Lower leg skin (tissue), 4 donors: ENCODE results near the gene ACTMAP. TPM values are rescaled to one million over a fixed set of nuclear protein-coding genes. Genes with fewer than 3 reads are reported as not detected.
"Not testable (repeated sequence)": the region's sequence is repeated elsewhere in the genome, so short reads cannot be mapped to it uniquely, and the experiment has no call there.

Experiments used
- DNase-seq, 2 donors: peaks; one replicate each; pipeline ENCODE4 v3.0.0-alpha.2; 2019; ENCODE audit warnings: low spot score in 2 of 2
- H3K4me3 ChIP-seq: fragments of 200-600 bp; sonication (generic); 2 replicates; pipeline ENCODE4 v1.5.1; 2017; ENCODE audit warnings: mild to moderate bottlenecking, low read depth; ENCODE audit not compliant: poor library complexity, severe bottlenecking
- CTCF ChIP-seq, 3 donors: fragments of 450-650 bp; IDR thresholded peaks; one replicate each; pipeline ENCODE4 v1.5.1; 2016; ENCODE audit warnings: antibody characterized with exemption in 3 of 3, mild to moderate bottlenecking in 3 of 3, moderate library complexity in 2 of 3
- POLR2A ChIP-seq, 2 donors: fragments of 450-650 bp; IDR thresholded peaks; one replicate each; pipeline ENCODE4 v1.6.1; 2016 to 2017; ENCODE audit warnings: antibody characterized with exemption in 2 of 2, mild to moderate bottlenecking in 1 of 2, moderate library complexity in 1 of 2
- WGBS, 2 donors: methylation state at CpG; one replicate each; pipeline ENCODE4 v1.1.5; 2018; 5-methylcytosine and 5-hydroxymethylcytosine counted together
- intact Hi-C: fragments of 100-400 bp; cut with DNase I; formaldehyde crosslinking; loops from one replicate; pipeline ENCODE4 v1.15.0; 2023; ENCODE audit warnings: low total_unique reads
- total RNA-seq, 4 donors: library from RNA; depleted of rRNA; stranded (reverse); fragments of >200 nt; gene quantifications; one replicate each; pipeline ENCODE4 v1.1.0, GENCODE V29; 2016

ACTMAP gene
- total RNA-seq, 4 donors from 2014 or later: 4.1 to 8.5 (median 4.6) TPM

- peak in 1 of 2 donors; percentile 86 for DNase-seq
- H3K4me3 ChIP-seq: no peak overlapping the region
- intact Hi-C loops: no loop called here
- TF ChIP-seq POLR2A (IDR thresholded peaks at IDR 0.05) (no peak), CTCF (IDR thresholded peaks at IDR 0.05) (no peak)
- WGBS, 2 donors: 73 to 80% methylated on average over 20 to 22 of the region's 22 CpGs
Observed at GRCh38 chr19:40739030-40739839, 11.0 kb downstream of the ACTMAP start.

GRCh38 chr19:40737102-40737644, 13.1 kb downstream of the ACTMAP start:
- TF ChIP-seq CTCF (IDR thresholded peaks at IDR 0.05): no peak
- TF ChIP-seq POLR2A (IDR thresholded peaks at IDR 0.05): no peak
- peak in 1 of 2 donors; percentile 81 for DNase-seq
- intact Hi-C loops: no loop called here
- 71 to 84% methylated on average over 9 of the region's 9 CpGs for WGBS, 2 donors
- H3K4me3 ChIP-seq: no peak overlapping the region

GRCh38 chr19:40736661-40737060, 13.6 kb downstream of the ACTMAP start:
- WGBS, 2 donors: 86 to 97% methylated on average over 9 of the region's 9 CpGs
- TF ChIP-seq CTCF (IDR thresholded peaks at IDR 0.05): no peak
- TF ChIP-seq POLR2A (IDR thresholded peaks at IDR 0.05): no peak

GRCh38 chr19:40735013-40735771, 15.1 kb downstream of the ACTMAP start:
- intact Hi-C loops: no loop called here
- TF ChIP-seq POLR2A (IDR thresholded peaks at IDR 0.05) (no peak), CTCF (IDR thresholded peaks at IDR 0.05) (no peak)
- no peak overlapping the region for H3K4me3 ChIP-seq
- 78 to 79% methylated on average over 11 of the region's 11 CpGs for WGBS, 2 donors
- DNase-seq: no peak

More at GRCh38 chr19:40736661-40737060, 13.6 kb downstream of the ACTMAP start:
- no peak for DNase-seq
- no peak overlapping the region for H3K4me3 ChIP-seq
- intact Hi-C loops: no loop called here

GRCh38 chr19:40733149-40733548, 17.1 kb downstream of the ACTMAP start:
- TF ChIP-seq CTCF (IDR thresholded peaks at IDR 0.05): no peak
- TF ChIP-seq POLR2A (IDR thresholded peaks at IDR 0.05): no peak
- H3K4me3 ChIP-seq: no peak overlapping the region
- WGBS, 2 donors: 95 to 96% methylated on average over 13 of the region's 13 CpGs
- intact Hi-C loops: no loop called here
- DNase-seq: no peak

- 96 to 98% methylated on average over 16 of the region's 16 CpGs for WGBS, 2 donors
- H3K4me3 ChIP-seq, DNase-seq, intact Hi-C loops: not testable (repeated sequence)
Observed at GRCh38 chr19:40732304-40732703, 18.0 kb downstream of the ACTMAP start.

GRCh38 chr19:40730065-40730464, 20.2 kb downstream of the ACTMAP start:
- DNase-seq, intact Hi-C loops, H3K4me3 ChIP-seq: not testable (repeated sequence)
- WGBS, 2 donors: 81 to 89% methylated on average over 5 of the region's 5 CpGs
